ENCODE results near the gene GMPS.

- TF ChIP-seq CTCF (IDR thresholded peaks at IDR 0.05; ENCODE audit: extremely low read depth in 1 of 2, insufficient read depth in 1 of 2, low read depth in 1 of 2, low read length in 2 of 2) (no peak), POLR2AphosphoS5 (IDR thresholded peaks at IDR 0.05; ENCODE audit: insufficient read depth, low read depth, low read length) (no peak), POLR2A (IDR thresholded peaks at IDR 0.05; ENCODE audit: low read depth, low read length) (no peak), EZH2 (IDR thresholded peaks at IDR 0.05; ENCODE audit: borderline replicate concordance, low read depth, low read length, severe bottlenecking) (no peak), MAX (IDR thresholded peaks at IDR 0.05; ENCODE audit: insufficient read depth, insufficient read length) (no peak)
These were observed 114.5 kb downstream of the GMPS start for GRCh38 chr3:155984791-155985417.
